Smooth muscle cell (in vitro differentiated cells): ENCODE results near the gene GDPGP1. TPM values are rescaled to one million over a fixed set of nuclear protein-coding genes. Genes with fewer than 3 reads are reported as not detected.
"Not testable (repeated sequence)": the region's sequence is repeated elsewhere in the genome, so short reads cannot be mapped to it uniquely, and the experiment has no call there.

Experiments
- DNase-seq: peaks from one replicate; lab custom pipeline; 2025; ENCODE audit not compliant: unreplicated experiment; lab: John Stamatoyannopoulos, UW
- H2AFZ ChIP-seq: fragments of 200-600 bp; sonication (generic); 2 replicates; pipeline ENCODE4 v1.6.0; 2016; ENCODE audit warnings: antibody characterized with exemption, low read depth, mild to moderate bottlenecking
- H3F3A ChIP-seq: fragments of 200-600 bp; sonication (generic); 2 replicates; pipeline ENCODE4 v1.6.0; 2017; ENCODE audit warnings: antibody characterized with exemption, low read depth
- H3K27ac ChIP-seq: fragments of 200-600 bp; sonication (generic); 2 replicates; pipeline ENCODE4 v1.5.1; 2016; ENCODE audit warnings: low read depth, mild to moderate bottlenecking
- H3K27me3 ChIP-seq: fragments of 200-600 bp; sonication (generic); 2 replicates; pipeline ENCODE4 v1.6.1; 2016; ENCODE audit warnings: low read depth, mild to moderate bottlenecking
- H3K36me3 ChIP-seq: fragments of 200-600 bp; sonication (generic); 2 replicates; pipeline ENCODE4 v1.5.1; 2016; ENCODE audit warnings: low read depth
- H3K4me1 ChIP-seq: fragments of 200-600 bp; sonication (generic); 2 replicates; pipeline ENCODE4 v1.5.1; 2016; ENCODE audit warnings: low read depth
- H3K4me2 ChIP-seq: fragments of 200-600 bp; sonication (generic); 2 replicates; pipeline ENCODE4 v1.6.0; 2016; ENCODE audit warnings: mild to moderate bottlenecking
- H3K4me3 ChIP-seq: fragments of 200-600 bp; sonication (generic); 2 replicates; pipeline ENCODE4 v1.5.1; 2016; ENCODE audit warnings: mild to moderate bottlenecking
- H3K79me2 ChIP-seq: fragments of 200-600 bp; sonication (generic); 2 replicates; pipeline ENCODE4 v1.6.0; 2016; ENCODE audit warnings: low read depth, mild to moderate bottlenecking
- H3K9ac ChIP-seq: fragments of 200-600 bp; sonication (generic); 2 replicates; pipeline ENCODE4 v1.6.0; 2016; ENCODE audit warnings: low read depth
- H3K9me3 ChIP-seq: fragments of 200-600 bp; sonication (generic); replicated peaks from 2 replicates; pipeline ENCODE4 v1.5.1; 2016; ENCODE audit warnings: low read depth
- H4K20me1 ChIP-seq: fragments of 200-600 bp; sonication (generic); 2 replicates; pipeline ENCODE4 v1.6.0; 2016; ENCODE audit warnings: low read depth
- CTCF ChIP-seq: fragments of 200-600 bp; sonication (generic); IDR thresholded peaks from 2 replicates; pipeline ENCODE4 v1.5.1; 2017; ENCODE audit warnings: borderline replicate concordance, mild to moderate bottlenecking, antibody characterized with exemption; ENCODE audit not compliant: insufficient read depth, poor library complexity, severe bottlenecking
- WGBS: methylation state at CpG from one replicate; pipeline ENCODE4 v1.1.7; 2016; ENCODE audit warnings: low lambda C conversion rate; 5-methylcytosine and 5-hydroxymethylcytosine counted together
- polyA plus RNA-seq: library from polyadenylated mRNA; unstranded; fragments of >200 nt; fragmentation: Nextera tagmentation; extraction: Ambion mirVana; gene quantifications from 2 replicates; pipeline ENCODE4 v1.2.1, GENCODE V29; 2016
- total RNA-seq: library from RNA; depleted of rRNA; stranded (reverse); fragments of >200 nt; gene quantifications from 2 replicates; pipeline ENCODE4 v1.2.3, GENCODE V29; 2014

The GDPGP1 gene
- total and polyA plus RNA-seq, 2 experiments from 2014 or later = 0.09 to 0.21 TPM

GRCh38 chr15:90271459-90272166 lies 37.6 kb downstream of the GDPGP1 start:
- Histone ChIP-seq H3K4me2 (no peak overlapping the region), H2AFZ (no peak overlapping the region), H3K9me3 (no peaks in the 10 kb centered on the region), H3K27ac (no peak overlapping the region), H3K4me1 (peaks cover 7% of the 10 kb centered on the region), H3K27me3 (no peaks in the 10 kb centered on the region), H3K36me3 (no peaks in the 10 kb centered on the region), H3K9ac (no peak overlapping the region), H3K79me2 (peaks cover 14% of the 10 kb centered on the region), H3F3A (no peaks in the 10 kb centered on the region), H3K4me3 (no peak overlapping the region), H4K20me1 (peaks cover 27% of the 10 kb centered on the region)
- WGBS = 95% methylated on average over 7 of the region's 7 CpGs
- no peak for DNase-seq
- TF ChIP-seq CTCF = no peak

GRCh38 chr15:90278467-90278866 lies 44.5 kb downstream of the GDPGP1 start:
- WGBS = 97% methylated on average over 12 of the region's 12 CpGs
- not testable (repeated sequence) for H3K4me2 ChIP-seq, H3K27me3 ChIP-seq, H3K79me2 ChIP-seq, H3K9me3 ChIP-seq, H3F3A ChIP-seq, H3K27ac ChIP-seq, DNase-seq, H2AFZ ChIP-seq, H3K4me3 ChIP-seq, H3K4me1 ChIP-seq, H3K9ac ChIP-seq, H3K36me3 ChIP-seq, H4K20me1 ChIP-seq

- H3K9me3 ChIP-seq, H3K36me3 ChIP-seq, H3K79me2 ChIP-seq, H2AFZ ChIP-seq, H3K4me3 ChIP-seq, DNase-seq, H3K9ac ChIP-seq, H3K4me2 ChIP-seq, H3K27me3 ChIP-seq, H3K4me1 ChIP-seq, H3F3A ChIP-seq, H4K20me1 ChIP-seq, H3K27ac ChIP-seq: not testable (repeated sequence)
- WGBS = 93% methylated on average over 5 of the region's 5 CpGs
These were observed 46.7 kb downstream of the GDPGP1 start for GRCh38 chr15:90280743-90281142.

GRCh38 chr15:90281637-90282036 lies 47.6 kb downstream of the GDPGP1 start:
- not testable (repeated sequence) for DNase-seq

GRCh38 chr15:90286678-90287077 lies 52.7 kb downstream of the GDPGP1 start:
- no peaks in the 10 kb centered on the region for H3K36me3 ChIP-seq
- H3K9me3 ChIP-seq = no peaks in the 10 kb centered on the region
- H3K79me2 ChIP-seq = no peaks in the 10 kb centered on the region
- TF ChIP-seq CTCF = peak; percentile 39
- H4K20me1 ChIP-seq = no peaks in the 10 kb centered on the region
- no peaks in the 10 kb centered on the region for H3K27me3 ChIP-seq
- no peak overlapping the region for H3K4me2 ChIP-seq
- H3K4me3 ChIP-seq = no peak overlapping the region
- no peak for DNase-seq
- H3K9ac ChIP-seq = no peak overlapping the region
- H3K27ac ChIP-seq = no peak overlapping the region
- no peak overlapping the region for H2AFZ ChIP-seq
- H3F3A ChIP-seq = no peaks in the 10 kb centered on the region
- no peaks in the 10 kb centered on the region for H3K4me1 ChIP-seq

More at GRCh38 chr15:90281637-90282036, 47.6 kb downstream of the GDPGP1 start:
- H3K36me3 ChIP-seq, H3K27me3 ChIP-seq, H3K79me2 ChIP-seq, H3K4me1 ChIP-seq, H3F3A ChIP-seq, H3K27ac ChIP-seq, H2AFZ ChIP-seq, H3K9me3 ChIP-seq, H3K4me3 ChIP-seq, H3K4me2 ChIP-seq, H4K20me1 ChIP-seq, H3K9ac ChIP-seq: not testable (repeated sequence)
- WGBS = 93% methylated on average over 6 of the region's 6 CpGs
